Astrocyte of the cerebellum (primary cell): ENCODE measurements around the gene COL4A2.

Experiments used
- DNase-seq: peaks from one replicate; pipeline ENCODE4 v3.0.0-alpha.2; 2011; ENCODE audit warnings: low read depth
- H3K4me3 ChIP-seq: 2 replicates; pipeline ENCODE4 v1.5.1; 2011; ENCODE audit warnings: mild to moderate bottlenecking, low read depth, low read length, moderate library complexity
- in situ Hi-C: cut with HindIII; loops from 2 replicates; pipeline ENCODE4 v1.10.0; 2017; ENCODE audit warnings: low sequenced_read_pairs
- TF ChIP-seq, protein P1 (sequence below): IDR thresholded peaks from 2 replicates; pipeline ENCODE4 v1.5.1; 2012; ENCODE audit warnings: low read length, low read depth, moderate library complexity, mild to moderate bottlenecking; ENCODE audit errors: missing control alignments

COL4A2 gene

GRCh38 chr13:110298505-110299282 lies 8.4 kb upstream of the COL4A2 start:
- in situ Hi-C loops, result loop anchor here (5.0 kb wide), 1 partner anchor 99 kb away; no protein-coding TSS in a partner anchor
- TF ChIP-seq, protein P1, sequence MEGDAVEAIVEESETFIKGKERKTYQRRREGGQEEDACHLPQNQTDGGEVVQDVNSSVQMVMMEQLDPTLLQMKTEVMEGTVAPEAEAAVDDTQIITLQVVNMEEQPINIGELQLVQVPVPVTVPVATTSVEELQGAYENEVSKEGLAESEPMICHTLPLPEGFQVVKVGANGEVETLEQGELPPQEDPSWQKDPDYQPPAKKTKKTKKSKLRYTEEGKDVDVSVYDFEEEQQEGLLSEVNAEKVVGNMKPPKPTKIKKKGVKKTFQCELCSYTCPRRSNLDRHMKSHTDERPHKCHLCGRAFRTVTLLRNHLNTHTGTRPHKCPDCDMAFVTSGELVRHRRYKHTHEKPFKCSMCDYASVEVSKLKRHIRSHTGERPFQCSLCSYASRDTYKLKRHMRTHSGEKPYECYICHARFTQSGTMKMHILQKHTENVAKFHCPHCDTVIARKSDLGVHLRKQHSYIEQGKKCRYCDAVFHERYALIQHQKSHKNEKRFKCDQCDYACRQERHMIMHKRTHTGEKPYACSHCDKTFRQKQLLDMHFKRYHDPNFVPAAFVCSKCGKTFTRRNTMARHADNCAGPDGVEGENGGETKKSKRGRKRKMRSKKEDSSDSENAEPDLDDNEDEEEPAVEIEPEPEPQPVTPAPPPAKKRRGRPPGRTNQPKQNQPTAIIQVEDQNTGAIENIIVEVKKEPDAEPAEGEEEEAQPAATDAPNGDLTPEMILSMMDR, result no peak
- H3K4me3 ChIP-seq, result no peak overlapping the region
- DNase-seq, result no peak

DNA sequence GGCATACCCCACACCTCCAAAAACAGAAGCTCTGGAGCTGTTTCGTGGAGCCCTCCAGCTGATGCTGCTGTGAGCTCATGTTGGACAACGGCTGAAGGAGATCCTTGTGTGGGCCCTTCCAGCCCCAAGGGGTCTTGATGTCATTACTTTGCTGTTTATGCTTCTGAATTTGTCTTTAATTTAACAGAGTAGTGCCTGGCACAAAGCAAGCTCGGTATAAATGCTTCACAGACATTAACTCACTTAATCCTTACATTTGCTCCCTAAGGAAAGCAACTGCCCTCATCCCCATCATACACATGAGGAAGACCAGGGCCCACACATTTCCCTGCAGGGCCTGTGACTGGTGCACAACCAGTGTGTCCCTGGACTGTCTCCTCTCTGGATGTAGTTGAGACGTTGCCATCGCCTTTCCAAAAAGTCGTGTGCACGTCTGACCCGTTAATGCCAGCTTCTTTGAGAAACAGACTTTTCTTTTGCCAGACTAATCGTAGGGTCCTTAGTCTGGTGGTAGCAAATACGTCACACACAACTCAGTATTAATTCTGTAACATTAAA lies 7.7 kb upstream of the COL4A2 start:
- in situ Hi-C loops, result loop anchor here (5.0 kb wide), 1 partner anchor 98 kb away; no protein-coding TSS in a partner anchor
- no peak for DNase-seq
- TF ChIP-seq, protein P1, result no peak
- H3K4me3 ChIP-seq, result no peak overlapping the region

GRCh38 chr13:110300090-110300815 lies 6.8 kb upstream of the COL4A2 start:
- no peak overlapping the region for H3K4me3 ChIP-seq
- in situ Hi-C loops, result no loop called here
- DNase-seq, result no peak
- TF ChIP-seq, protein P1, result no peak

GRCh38 chr13:110301083-110301482 lies 6.0 kb upstream of the COL4A2 start:
- TF ChIP-seq, protein P1, result no peak
- in situ Hi-C loops, result no loop called here
- no peak for DNase-seq
- no peak overlapping the region for H3K4me3 ChIP-seq

DNA sequence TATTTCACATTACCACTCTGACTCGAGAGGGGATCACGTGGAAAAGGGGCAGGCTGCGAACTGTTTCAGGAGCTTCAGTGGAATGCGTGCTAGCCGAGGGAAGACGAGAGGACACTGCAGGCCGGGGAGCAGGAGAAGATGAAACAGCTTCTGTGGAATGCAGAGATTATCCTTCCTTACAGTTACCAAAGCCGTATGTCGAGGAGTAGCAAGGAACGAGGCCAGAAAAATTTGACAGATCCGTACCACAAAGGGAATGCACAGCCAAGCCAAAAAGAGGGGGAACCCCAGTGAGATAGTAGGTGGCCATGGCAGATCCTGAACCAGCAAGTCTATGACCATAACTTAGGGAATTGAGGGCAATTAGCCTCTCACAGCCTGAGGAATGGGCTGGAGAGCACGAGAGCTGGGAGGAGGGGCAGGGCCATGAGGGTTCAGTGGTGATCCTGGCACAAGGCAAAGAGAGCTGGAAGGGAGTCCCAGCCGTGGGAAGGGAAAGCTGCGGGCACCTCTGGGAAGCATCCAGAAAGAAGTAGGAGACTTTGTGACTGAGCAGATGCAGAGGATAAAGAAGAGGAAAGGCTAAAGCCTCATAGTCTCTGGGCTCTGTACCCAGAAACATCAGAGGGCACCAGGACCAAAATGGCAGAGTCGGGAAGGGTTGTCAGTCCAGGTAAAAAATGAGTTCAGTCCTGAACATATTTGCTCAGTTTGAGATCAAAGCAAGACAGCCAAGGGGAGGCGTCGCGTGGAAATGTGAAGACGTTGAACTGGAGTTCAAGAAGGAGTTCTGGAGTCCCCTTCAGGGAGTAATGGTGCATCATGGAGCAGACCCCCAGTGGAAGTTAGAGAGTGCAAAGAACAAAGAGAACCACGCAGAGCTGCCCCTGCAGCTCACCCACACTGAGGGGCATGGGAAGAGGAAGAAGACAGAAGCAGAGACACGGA lies 5.2 kb upstream of the COL4A2 start:
- in situ Hi-C loops, result no loop called here
- DNase-seq, result no peak
- no peak overlapping the region for H3K4me3 ChIP-seq
- TF ChIP-seq, protein P1, result no peak

DNA sequence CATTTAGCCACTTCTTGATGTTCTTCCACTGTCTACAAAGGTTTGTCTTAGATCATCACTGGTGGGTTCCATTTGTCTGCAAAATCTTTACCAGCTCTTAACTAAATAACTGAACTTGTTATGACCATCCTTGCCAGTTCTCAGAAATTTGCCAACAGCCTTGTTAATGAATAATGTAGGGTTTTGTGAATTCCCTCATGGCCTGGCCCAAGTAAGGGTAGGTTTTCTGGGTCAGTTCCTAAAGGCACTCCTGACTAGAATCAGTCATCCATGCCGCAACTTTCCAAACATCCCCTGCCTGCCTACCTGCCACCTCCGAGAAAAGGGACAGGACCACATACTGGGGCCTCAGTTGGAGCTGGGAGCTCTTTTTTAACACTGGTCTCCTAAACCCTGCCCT lies 4.1 kb upstream of the COL4A2 start:
- TF ChIP-seq, protein P1, result no peak
- H3K4me3 ChIP-seq, result no peak overlapping the region
- no peak for DNase-seq
- in situ Hi-C loops, result no loop called here
